ENCODE measurements around the gene C1orf56.

C1orf56 gene

GRCh38 chr1:151024540-151025146 lies 22.9 kb upstream of the C1orf56 start:
- H3K9me3 ChIP-seq (ENCODE audit: insufficient read depth, low read length) = no peaks in the 10 kb centered on the region
- H3K9ac ChIP-seq (ENCODE audit: insufficient read length, low read depth) = no peak overlapping the region
- no peaks in the 10 kb centered on the region for H3K27me3 ChIP-seq (ENCODE audit: insufficient read depth, insufficient read length)
- H3K4me1 ChIP-seq (ENCODE audit: insufficient read depth, insufficient read length) = no peaks in the 10 kb centered on the region
- TF ChIP-seq YY1 (IDR thresholded peaks at IDR 0.05; ENCODE audit: insufficient read depth, insufficient read length) (no peak), ZNF274 (IDR thresholded peaks at IDR 0.05; ENCODE audit: low read depth, low read length) (no peak), SUZ12 (IDR thresholded peaks at IDR 0.05; ENCODE audit: extremely low read depth, insufficient read depth, insufficient read length) (no peak)
- DNase-seq (ENCODE audit: low read depth, low spot score) = peak; percentile 85
- H3K36me3 ChIP-seq (ENCODE audit: insufficient read depth, insufficient read length, low read length) = peaks cover 39% of the 10 kb centered on the region
- H3K4me3 ChIP-seq (ENCODE audit: insufficient read length, low read depth) = no peak overlapping the region

GRCh38 chr1:151026460-151026859 lies 21.1 kb upstream of the C1orf56 start:
- H3K27me3 ChIP-seq (ENCODE audit: insufficient read depth, insufficient read length) = no peaks in the 10 kb centered on the region
- no peak overlapping the region for H3K9ac ChIP-seq (ENCODE audit: insufficient read length, low read depth)
- no peaks in the 10 kb centered on the region for H3K9me3 ChIP-seq (ENCODE audit: insufficient read depth, low read length)
- H3K4me1 ChIP-seq (ENCODE audit: insufficient read depth, insufficient read length) = no peaks in the 10 kb centered on the region
- no peak for TF ChIP-seq ZNF274 (IDR thresholded peaks at IDR 0.05; ENCODE audit: low read depth, low read length)
- TF ChIP-seq SUZ12 (IDR thresholded peaks at IDR 0.05; ENCODE audit: extremely low read depth, insufficient read depth, insufficient read length) = no peak
- TF ChIP-seq YY1 (IDR thresholded peaks at IDR 0.05; ENCODE audit: insufficient read depth, insufficient read length) = no peak
- no peak overlapping the region for H3K4me3 ChIP-seq (ENCODE audit: insufficient read length, low read depth)
- no peak for DNase-seq (ENCODE audit: low read depth, low spot score)
- H3K36me3 ChIP-seq (ENCODE audit: insufficient read depth, insufficient read length, low read length) = peaks cover 49% of the 10 kb centered on the region

- Histone ChIP-seq H3K9me3 (ENCODE audit: insufficient read depth, low read length) (no peaks in the 10 kb centered on the region), H3K4me3 (ENCODE audit: insufficient read length, low read depth) (no peak overlapping the region), H3K4me1 (ENCODE audit: insufficient read depth, insufficient read length) (no peaks in the 10 kb centered on the region), H3K36me3 (ENCODE audit: insufficient read depth, insufficient read length, low read length) (peaks cover 52% of the 10 kb centered on the region), H3K9ac (ENCODE audit: insufficient read length, low read depth) (no peak overlapping the region), H3K27me3 (ENCODE audit: insufficient read depth, insufficient read length) (no peaks in the 10 kb centered on the region)
- no peak for DNase-seq (ENCODE audit: low read depth, low spot score)
- TF ChIP-seq ZNF274 (IDR thresholded peaks at IDR 0.05; ENCODE audit: low read depth, low read length) = no peak
- TF ChIP-seq YY1 (IDR thresholded peaks at IDR 0.05; ENCODE audit: insufficient read depth, insufficient read length) = no peak
- TF ChIP-seq SUZ12 (IDR thresholded peaks at IDR 0.05; ENCODE audit: extremely low read depth, insufficient read depth, insufficient read length) = no peak
Observed at GRCh38 chr1:151032164-151032563, 15.4 kb upstream of the C1orf56 start.

GRCh38 chr1:151035167-151035566 lies 12.4 kb upstream of the C1orf56 start:
- Histone ChIP-seq H3K36me3 (ENCODE audit: insufficient read depth, insufficient read length, low read length) (peaks cover 29% of the 10 kb centered on the region), H3K9me3 (ENCODE audit: insufficient read depth, low read length) (no peaks in the 10 kb centered on the region), H3K9ac (ENCODE audit: insufficient read length, low read depth) (no peak overlapping the region), H3K4me3 (ENCODE audit: insufficient read length, low read depth) (no peak overlapping the region), H3K4me1 (ENCODE audit: insufficient read depth, insufficient read length) (no peaks in the 10 kb centered on the region), H3K27me3 (ENCODE audit: insufficient read depth, insufficient read length) (no peaks in the 10 kb centered on the region)
- TF ChIP-seq SUZ12 (IDR thresholded peaks at IDR 0.05; ENCODE audit: extremely low read depth, insufficient read depth, insufficient read length) = no peak
- no peak for TF ChIP-seq ZNF274 (IDR thresholded peaks at IDR 0.05; ENCODE audit: low read depth, low read length)
- no peak for TF ChIP-seq YY1 (IDR thresholded peaks at IDR 0.05; ENCODE audit: insufficient read depth, insufficient read length)
- no peak for DNase-seq (ENCODE audit: low read depth, low spot score)

- TF ChIP-seq ZNF274 (IDR thresholded peaks at IDR 0.05; ENCODE audit: low read depth, low read length) = no peak
- TF ChIP-seq YY1 (IDR thresholded peaks at IDR 0.05; ENCODE audit: insufficient read depth, insufficient read length) = no peak
- no peak for TF ChIP-seq SUZ12 (IDR thresholded peaks at IDR 0.05; ENCODE audit: extremely low read depth, insufficient read depth, insufficient read length)
- no peaks in the 10 kb centered on the region for H3K9me3 ChIP-seq (ENCODE audit: insufficient read depth, low read length)
- DNase-seq (ENCODE audit: low read depth, low spot score) = no peak
- peaks cover 22% of the 10 kb centered on the region for H3K36me3 ChIP-seq (ENCODE audit: insufficient read depth, insufficient read length, low read length)
- no peaks in the 10 kb centered on the region for H3K4me1 ChIP-seq (ENCODE audit: insufficient read depth, insufficient read length)
- no peaks in the 10 kb centered on the region for H3K27me3 ChIP-seq (ENCODE audit: insufficient read depth, insufficient read length)
- no peak within 1 kb of the TSS for H3K9ac ChIP-seq (ENCODE audit: insufficient read length, low read depth)
- H3K4me3 ChIP-seq (ENCODE audit: insufficient read length, low read depth) = no peak within 1 kb of the TSS
Observed at GRCh38 chr1:151036356-151036755, 11.2 kb upstream of the C1orf56 start, which contains the start of gene BNIPL. TSS of gene BNIPL (plus strand) at chr1:151036586. CDS start at chr1:151036726, 140 bp downstream.

GRCh38 chr1:151037032-151037431 lies 10.5 kb upstream of the C1orf56 start:
- Histone ChIP-seq H3K36me3 (ENCODE audit: insufficient read depth, insufficient read length, low read length) (peaks cover 20% of the 10 kb centered on the region), H3K4me3 (ENCODE audit: insufficient read length, low read depth) (no peak overlapping the region), H3K9me3 (ENCODE audit: insufficient read depth, low read length) (no peaks in the 10 kb centered on the region), H3K4me1 (ENCODE audit: insufficient read depth, insufficient read length) (no peaks in the 10 kb centered on the region), H3K9ac (ENCODE audit: insufficient read length, low read depth) (no peak overlapping the region), H3K27me3 (ENCODE audit: insufficient read depth, insufficient read length) (no peaks in the 10 kb centered on the region)
- DNase-seq (ENCODE audit: low read depth, low spot score) = no peak
- TF ChIP-seq YY1 (IDR thresholded peaks at IDR 0.05; ENCODE audit: insufficient read depth, insufficient read length) (no peak), ZNF274 (IDR thresholded peaks at IDR 0.05; ENCODE audit: low read depth, low read length) (no peak), SUZ12 (IDR thresholded peaks at IDR 0.05; ENCODE audit: extremely low read depth, insufficient read depth, insufficient read length) (no peak)

GRCh38 chr1:151039521-151039920 lies 8.0 kb upstream of the C1orf56 start:
- H3K4me1 ChIP-seq (ENCODE audit: insufficient read depth, insufficient read length) = no peaks in the 10 kb centered on the region
- no peak overlapping the region for H3K9ac ChIP-seq (ENCODE audit: insufficient read length, low read depth)
- TF ChIP-seq ZNF274 (IDR thresholded peaks at IDR 0.05; ENCODE audit: low read depth, low read length) (no peak), SUZ12 (IDR thresholded peaks at IDR 0.05; ENCODE audit: extremely low read depth, insufficient read depth, insufficient read length) (no peak), YY1 (IDR thresholded peaks at IDR 0.05; ENCODE audit: insufficient read depth, insufficient read length) (no peak)
- H3K9me3 ChIP-seq (ENCODE audit: insufficient read depth, low read length) = no peaks in the 10 kb centered on the region
- peaks cover 15% of the 10 kb centered on the region for H3K36me3 ChIP-seq (ENCODE audit: insufficient read depth, insufficient read length, low read length)
- H3K4me3 ChIP-seq (ENCODE audit: insufficient read length, low read depth) = no peak overlapping the region
- no peak for DNase-seq (ENCODE audit: low read depth, low spot score)
- H3K27me3 ChIP-seq (ENCODE audit: insufficient read depth, insufficient read length) = no peaks in the 10 kb centered on the region
